Measurements from ENCODE around the gene RNF115. TPM values are rescaled to one million over a fixed set of nuclear protein-coding genes. Genes with fewer than 3 reads are reported as not detected.

Gene RNF115
- total RNA-seq, 2 donors from 2014 or later = 17.7 to 19.3 TPM

- Mint-ChIP-seq H3K4me1 (peaks cover 29% of the 10 kb centered on the region), H3K9me3 (no peaks in the 10 kb centered on the region), H3K36me3 (ENCODE audit: low read depth) (peaks cover 29% of the 10 kb centered on the region), H3K4me3 (no peak overlapping the region), H3K27me3 (ENCODE audit: insufficient read depth) (no peaks in the 10 kb centered on the region), H3K27ac (no peak overlapping the region)
- TF ChIP-seq CTCF (conservative IDR thresholded peaks at IDR 0.05) = no peak
- DNase-seq = no peak
- 92 to 98% methylated on average over 2 of the region's 3 CpGs for WGBS, 2 experiments (ENCODE audit: insufficient coverage in 1 of 2, insufficient read length in 1 of 2)
- Histone ChIP-seq H3K27me3 (ENCODE audit: control insufficient read depth, insufficient read depth, low read length, poor library complexity, severe bottlenecking) (no peaks in the 10 kb centered on the region), H3K36me3 (ENCODE audit: control insufficient read depth, insufficient read depth, low read length) (peaks cover 17% of the 10 kb centered on the region), H3K9ac (ENCODE audit: extremely low read depth, low read length, poor library complexity, severe bottlenecking) (no peak overlapping the region), H3K4me3 (ENCODE audit: low read length) (no peak overlapping the region), H3K27ac (ENCODE audit: low read depth, low read length) (no peak overlapping the region), H3K4me1 (ENCODE audit: control insufficient read depth, insufficient read depth, low read length) (peaks cover 19% of the 10 kb centered on the region), H3K9me3 (ENCODE audit: control insufficient read depth, low read length) (no peaks in the 10 kb centered on the region)
Observed at GRCh38 chr1:145788580-145788979, 35.3 kb downstream of the RNF115 start.

- Mint-ChIP-seq H3K4me1 (peaks cover 41% of the 10 kb centered on the region), H3K27me3 (ENCODE audit: insufficient read depth) (no peaks in the 10 kb centered on the region), H3K36me3 (ENCODE audit: low read depth) (peaks cover 21% of the 10 kb centered on the region), H3K9me3 (no peaks in the 10 kb centered on the region), H3K4me3 (no peak overlapping the region), H3K27ac (peak overlapping the region; percentile 32)
- H3K9me3 ChIP-seq (ENCODE audit: control insufficient read depth, low read length) = no peaks in the 10 kb centered on the region
- peaks cover 25% of the 10 kb centered on the region for H3K36me3 ChIP-seq (ENCODE audit: control insufficient read depth, insufficient read depth, low read length)
- no peak overlapping the region for H3K27ac ChIP-seq (ENCODE audit: low read depth, low read length)
- no peak overlapping the region for H3K9ac ChIP-seq (ENCODE audit: extremely low read depth, low read length, poor library complexity, severe bottlenecking)
- no CpG with 5 or more reads among the region's 1 CpG for WGBS, 2 experiments (ENCODE audit: insufficient coverage in 1 of 2, insufficient read length in 1 of 2)
- no peak for TF ChIP-seq CTCF (conservative IDR thresholded peaks at IDR 0.05)
- H3K4me3 ChIP-seq (ENCODE audit: low read length) = peak overlapping the region; percentile 41
- no peak for DNase-seq
- no peaks in the 10 kb centered on the region for H3K27me3 ChIP-seq (ENCODE audit: control insufficient read depth, insufficient read depth, low read length, poor library complexity, severe bottlenecking)
- H3K4me1 ChIP-seq (ENCODE audit: control insufficient read depth, insufficient read depth, low read length) = peaks cover 19% of the 10 kb centered on the region
Observed at GRCh38 chr1:145786271-145786670, 37.6 kb downstream of the RNF115 start.

- Histone ChIP-seq H3K36me3 (ENCODE audit: control insufficient read depth, insufficient read depth, low read length) (peaks cover 25% of the 10 kb centered on the region), H3K4me1 (ENCODE audit: control insufficient read depth, insufficient read depth, low read length) (peaks cover 19% of the 10 kb centered on the region), H3K4me3 (ENCODE audit: low read length) (peak overlapping the region; percentile 41), H3K9me3 (ENCODE audit: control insufficient read depth, low read length) (no peaks in the 10 kb centered on the region), H3K27ac (ENCODE audit: low read depth, low read length) (no peak overlapping the region), H3K27me3 (ENCODE audit: control insufficient read depth, insufficient read depth, low read length, poor library complexity, severe bottlenecking) (no peaks in the 10 kb centered on the region), H3K9ac (ENCODE audit: extremely low read depth, low read length, poor library complexity, severe bottlenecking) (no peak overlapping the region)
- Mint-ChIP-seq H3K27ac (no peak overlapping the region), H3K4me3 (no peak overlapping the region), H3K36me3 (ENCODE audit: low read depth) (peaks cover 26% of the 10 kb centered on the region), H3K9me3 (no peaks in the 10 kb centered on the region), H3K4me1 (peaks cover 47% of the 10 kb centered on the region), H3K27me3 (ENCODE audit: insufficient read depth) (no peaks in the 10 kb centered on the region)
- no peak for DNase-seq
- TF ChIP-seq CTCF (conservative IDR thresholded peaks at IDR 0.05) = no peak
- WGBS, 2 experiments (ENCODE audit: insufficient coverage in 1 of 2, insufficient read length in 1 of 2) = 50 to 69% methylated on average over 1 of the region's 1 CpG
Observed at GRCh38 chr1:145785547-145785946, 38.3 kb downstream of the RNF115 start.
